GM12878 (cell line): ENCODE data around the gene CNPY1. TPM values are rescaled to one million over a fixed set of nuclear protein-coding genes. Genes with fewer than 3 reads are reported as not detected.

Source experiments
- ATAC-seq: fragments of 200-7000 bp; cut with Tn5 transposase; 3 replicates; pipeline ENCODE4 v1.9.1; 2020; ENCODE audit warnings: mild to moderate bottlenecking, moderate library complexity
- BruUV-seq: library from RNA; stranded (reverse); fragments of 400-500 nt; replicated peaks from 2 replicates; lab custom pipeline; 2021; lab: Mats Ljungman, UMichigan
- CTCF ChIA-PET: fragments of 300-600 bp; sonication (Branson Sonifier 250); formaldehyde crosslinking; extraction: SDS; loops from one replicate; lab custom pipeline; 2021; ENCODE audit warnings: inconsistent platforms; lab: Yijun Ruan, JAX
- POLR2A ChIA-PET: fragments of 350-600 bp; formaldehyde crosslinking; extraction: SDS; loops from one replicate; lab custom pipeline; 2021; ENCODE audit warnings: inconsistent platforms; lab: Charles Lee
- RAD21 ChIA-PET: fragments of 300-600 bp; sonication (Branson Sonifier 250); formaldehyde crosslinking; loops from one replicate; lab custom pipeline; 2023; ENCODE audit warnings: antibody characterized with exemption; ENCODE audit not compliant: unreplicated experiment; lab: Charles Lee
- SMC1A ChIA-PET: fragments of 300-600 bp; sonication (Branson Sonifier 250); formaldehyde crosslinking; loops from one replicate; lab custom pipeline; 2023; ENCODE audit not compliant: unreplicated experiment, uncharacterized antibody; lab: Charles Lee
- DNase-seq: peaks from one replicate; pipeline ENCODE4 v3.0.0-alpha.2; 2011; ENCODE audit warnings: low read depth, low spot score
- FAIRE-seq: peaks from 3 replicates; lab custom pipeline; 2011; peaks lifted over from hg19 to GRCh38; lab: Jason Lieb, UNC
- H2AFZ ChIP-seq: 2 replicates; pipeline ENCODE4 v1.6.0; 2011; ENCODE audit warnings: low read depth, low read length, control low read depth; ENCODE audit not compliant: control insufficient read depth
- H3K27ac ChIP-seq: 2 replicates; pipeline ENCODE4 v1.5.1; 2011; ENCODE audit warnings: control low read depth; ENCODE audit not compliant: control insufficient read depth, insufficient read depth
- H3K27me3 ChIP-seq, 2 experiments: replicated peaks in 1 of 2; 2 replicates each; pipeline versions ENCODE4 v1.6.0 to v1.6.1; 2011; ENCODE audit warnings: low read length in 1 of 2; ENCODE audit not compliant: control insufficient read depth in 2 of 2, insufficient read depth in 2 of 2
- H3K36me3 ChIP-seq, 2 experiments: 2 replicates each; pipeline ENCODE4 v1.5.1; 2011; ENCODE audit warnings: low read length in 1 of 2; ENCODE audit not compliant: control insufficient read depth in 2 of 2, insufficient read depth in 2 of 2
- H3K4me1 ChIP-seq: 2 replicates; pipeline ENCODE4 v1.6.1; 2011; ENCODE audit warnings: mild to moderate bottlenecking, low read length, moderate library complexity, mixed read lengths; ENCODE audit not compliant: control insufficient read depth, insufficient read depth
- H3K4me2 ChIP-seq: 2 replicates; pipeline ENCODE4 v1.6.0; 2011; ENCODE audit warnings: control low read depth; ENCODE audit not compliant: control insufficient read depth, insufficient read depth
- H3K4me3 ChIP-seq: fragments of 200-600 bp; sonication (generic); 2 replicates; pipeline ENCODE4 v1.5.1; 2016
- H3K79me2 ChIP-seq: 2 replicates; pipeline ENCODE4 v1.6.0; 2011; ENCODE audit warnings: low read length; ENCODE audit not compliant: control insufficient read depth, insufficient read depth
- H3K9ac ChIP-seq: 2 replicates; pipeline ENCODE4 v1.8.0; 2011; ENCODE audit warnings: low read length, control low read depth, mixed read lengths; ENCODE audit not compliant: control insufficient read depth, insufficient read depth
- H3K9me3 ChIP-seq: replicated peaks from 3 replicates; pipeline ENCODE4 v1.5.1; 2011; ENCODE audit warnings: mild to moderate bottlenecking, low read length; ENCODE audit not compliant: control insufficient read depth, insufficient read depth
- H4K20me1 ChIP-seq: 2 replicates; pipeline ENCODE4 v1.6.0; 2011; ENCODE audit not compliant: control insufficient read depth, insufficient read depth
- IRF3 ChIP-seq: fragments of 450-650 bp; IDR thresholded peaks from 2 replicates; pipeline ENCODE4 v1.6.1; 2014; ENCODE audit warnings: mild to moderate bottlenecking
- NRF1 ChIP-seq: conservative IDR thresholded peaks from 2 replicates; pipeline ENCODE4 v1.6.1; 2011; ENCODE audit warnings: mild to moderate bottlenecking, low read depth, low read length, improper control_type of control experiment
- PAX5 ChIP-seq: IDR thresholded peaks from 2 replicates; pipeline ENCODE4 v1.6.1; 2011; ENCODE audit warnings: low read depth, low read length, borderline replicate concordance
- RAD21 ChIP-seq: IDR thresholded peaks from 2 replicates; pipeline ENCODE4 v1.6.1; 2011; ENCODE audit warnings: mild to moderate bottlenecking, low read depth, low read length, moderate library complexity; ENCODE audit not compliant: insufficient read depth
- SMAD5 ChIP-seq: IDR thresholded peaks from 2 replicates; pipeline ENCODE4 v1.6.1; 2016; ENCODE audit warnings: antibody characterized with exemption, low read depth
- TCF7 ChIP-seq: IDR thresholded peaks from 2 replicates; pipeline ENCODE4 v1.6.1; 2014; ENCODE audit warnings: antibody characterized with exemption, borderline replicate concordance
- WGBS: methylation state at CpG from one replicate; pipeline ENCODE4 v1.1.6; 2016; ENCODE audit warnings: low lambda C conversion rate; ENCODE audit not compliant: insufficient replicate concordance, insufficient coverage; ENCODE audit errors: missing lambda C conversion rate; 5-methylcytosine and 5-hydroxymethylcytosine counted together
- in situ Hi-C: fragments of 300-500 bp; cut with MboI; formaldehyde crosslinking; loops from 9 replicates; pipeline ENCODE4 v1.14.3; 2018; ENCODE audit warnings: mixed read lengths
- intact Hi-C: fragments of 100-400 bp; cut with micrococcal nuclease; formaldehyde crosslinking; loops from one replicate; pipeline ENCODE4 v1.14.2; 2022; ENCODE audit not compliant: unreplicated experiment
- polyA plus RNA-seq, 11 experiments: library from polyadenylated mRNA; depleted of rRNA in 4 of 11; unstranded in 6 of 11; stranded (reverse) in 5 of 11; fragments of >200 nt; fragmentation: Nextera tagmentation in 4 of 11; fragmentation: Illumina TruSeq in 1 of 11; extraction: Ambion mirVana in 4 of 11; extraction: Trizol in 1 of 11; gene quantifications; 1 replicate in 1 of 11; 2 replicates in 10 of 11; pipeline versions ENCODE4 v1.2.1 to v1.2.3, GENCODE V29; 2011 to 2016; ENCODE audit warnings: inconsistent platforms in 2 of 11, missing spikeins in 2 of 11, low read depth in 1 of 11
- total RNA-seq, 4 experiments: library from RNA; depleted of rRNA in 3 of 4; stranded (reverse); fragments of >200 nt in 3 of 4; fragmentation: Illumina TruSeq in 1 of 4; extraction: Trizol in 1 of 4; gene quantifications; 2 replicates each; pipeline versions ENCODE4 v1.2.1 to v1.2.3, GENCODE V29; 2013 to 2021

Gene CNPY1
- total and polyA plus RNA-seq, 10 of the 15 experiments (the other 5 are each of a cell fraction or from before 2014, with no cell fraction given): not detected

- TF ChIP-seq PAX5 (no peak), IRF3 (no peak)
Observed at GRCh38 chr7:155543926-155544325, 2.4 kb downstream of the CNPY1 start (continued).

- Histone ChIP-seq H3K4me3 (no peak overlapping the region), H3K79me2 (no peaks in the 10 kb centered on the region), H3K4me2 (no peak overlapping the region), H3K9me3 (no peaks in the 10 kb centered on the region), H3K27me3 (peaks cover 1 to 3% of the 10 kb centered on the region in 2 experiments; a peak in 3 of 4 replicates), H2AFZ (no peak overlapping the region), H3K27ac (no peak overlapping the region), H3K9ac (no peak overlapping the region), H4K20me1 (no peaks in the 10 kb centered on the region), H3K4me1 (no peaks in the 10 kb centered on the region), H3K36me3 (no peaks in the 10 kb centered on the region)
- RAD21 ChIA-PET: no interaction called here
- WGBS: 34% methylated on average over 19 of the region's 21 CpGs
- intact Hi-C loops (no loop called here), in situ Hi-C loops (no loop called here)
- BruUV-seq: no TSS peak
- CTCF ChIA-PET: no interaction called here
- no peak for DNase-seq
- POLR2A ChIA-PET: no interaction called here
- SMC1A ChIA-PET: no interaction called here
- no peak for ATAC-seq
- FAIRE-seq: no peak
- peak; percentile 9; the same call in 1 of the 2 replicates for TF ChIP-seq RAD21
- TF ChIP-seq NRF1: no peak
- no peak for TF ChIP-seq SMAD5
- no peak for TF ChIP-seq TCF7
Observed at GRCh38 chr7:155543011-155543876, 3.1 kb downstream of the CNPY1 start.
